Upper lobe of left lung (tissue), 6 donors: ENCODE data around the gene LRP4. TPM values are rescaled to one million over a fixed set of nuclear protein-coding genes. Genes with fewer than 3 reads are reported as not detected.
A peak's percentile ranks its signal among the peaks of the same experiment; 100 is the strongest.

Experiments
- ATAC-seq, 2 donors: fragments of 200-7000 bp; cut with Tn5 transposase; one replicate each; pipeline ENCODE4 v1.9.1; 2022; ENCODE audit warnings: mild to moderate bottlenecking in 2 of 2, moderate library complexity in 2 of 2; ENCODE audit not compliant: low FRiP score in 2 of 2
- DNase-seq, 2 donors: peaks; one replicate each; pipeline ENCODE4 v3.0.0-alpha.2; 2019 to 2020
- H3K27ac ChIP-seq, 4 donors: fragments of 200-600 bp; sonication (generic); one replicate each; pipeline ENCODE4 v1.5.1; 2016 to 2019
- H3K27me3 ChIP-seq, 4 donors: fragments of 200-600 bp; sonication (generic); one replicate each; pipeline ENCODE4 v1.5.1; 2017 to 2019
- H3K36me3 ChIP-seq, 4 donors: fragments of 200-600 bp; sonication (generic); one replicate each; pipeline ENCODE4 v1.5.1; 2016 to 2019
- H3K4me1 ChIP-seq, 4 donors: fragments of 200-600 bp; sonication (generic); one replicate each; pipeline ENCODE4 v1.5.1; 2018 to 2019
- H3K4me3 ChIP-seq, 4 donors: fragments of 200-600 bp; sonication (generic); one replicate each; pipeline ENCODE4 v1.5.1; 2017 to 2019; ENCODE audit warnings: mild to moderate bottlenecking in 2 of 4, moderate library complexity in 1 of 4
- H3K9me3 ChIP-seq, 4 donors: fragments of 200-600 bp; sonication (generic); one replicate each; pipeline ENCODE4 v1.5.1; 2018 to 2019
- EP300 ChIP-seq, 4 donors: sonication (generic); formaldehyde crosslinking; IDR thresholded peaks; one replicate each; pipeline ENCODE4 v1.5.1; 2017; ENCODE audit warnings: antibody characterized with exemption in 4 of 4, control low read depth in 2 of 4
- POLR2A ChIP-seq, 4 donors: fragments of 450-650 bp; IDR thresholded peaks; one replicate each; pipeline ENCODE4 v1.5.1; 2016 to 2017; ENCODE audit warnings: antibody characterized with exemption in 4 of 4, mild to moderate bottlenecking in 2 of 4
- POLR2AphosphoS5 ChIP-seq, 2 donors: sonication (generic); formaldehyde crosslinking; IDR thresholded peaks; one replicate each; pipeline ENCODE4 v1.5.1; 2017; ENCODE audit warnings: antibody characterized with exemption in 2 of 2
- WGBS, 2 donors: methylation state at CpG; one replicate each; pipeline ENCODE4 v1.1.5; 2017 to 2018; 5-methylcytosine and 5-hydroxymethylcytosine counted together
- total RNA-seq, 6 donors: library from RNA; depleted of rRNA in 4 of 6; stranded (reverse); fragments of >200 nt in 4 of 6; gene quantifications; one replicate each; pipeline versions ENCODE4 v1.1.0 to v1.2.1, GENCODE V29; 2016 to 2021
- TF ChIP-seq, protein P1 (sequence below), 6 experiments: fragments of 450-650 bp in 4 of 6; fragments of 200-600 bp in 2 of 6; sonication (generic) in 2 of 6; IDR thresholded peaks; one replicate each; pipeline ENCODE4 v1.5.1; 2016 to 2019; ENCODE audit warnings: antibody characterized with exemption in 6 of 6
- donor health status: DM: no; HTN: no; CAD: no; lungs with moderate emphysema.
- donor health status: DM: no; HTN: yes; CAD: no; lungs with severe emphysema.

Gene LRP4
- total RNA-seq, 6 donors from 2014 or later = 2.6 to 8.8 (median 5.2) TPM

DNA sequence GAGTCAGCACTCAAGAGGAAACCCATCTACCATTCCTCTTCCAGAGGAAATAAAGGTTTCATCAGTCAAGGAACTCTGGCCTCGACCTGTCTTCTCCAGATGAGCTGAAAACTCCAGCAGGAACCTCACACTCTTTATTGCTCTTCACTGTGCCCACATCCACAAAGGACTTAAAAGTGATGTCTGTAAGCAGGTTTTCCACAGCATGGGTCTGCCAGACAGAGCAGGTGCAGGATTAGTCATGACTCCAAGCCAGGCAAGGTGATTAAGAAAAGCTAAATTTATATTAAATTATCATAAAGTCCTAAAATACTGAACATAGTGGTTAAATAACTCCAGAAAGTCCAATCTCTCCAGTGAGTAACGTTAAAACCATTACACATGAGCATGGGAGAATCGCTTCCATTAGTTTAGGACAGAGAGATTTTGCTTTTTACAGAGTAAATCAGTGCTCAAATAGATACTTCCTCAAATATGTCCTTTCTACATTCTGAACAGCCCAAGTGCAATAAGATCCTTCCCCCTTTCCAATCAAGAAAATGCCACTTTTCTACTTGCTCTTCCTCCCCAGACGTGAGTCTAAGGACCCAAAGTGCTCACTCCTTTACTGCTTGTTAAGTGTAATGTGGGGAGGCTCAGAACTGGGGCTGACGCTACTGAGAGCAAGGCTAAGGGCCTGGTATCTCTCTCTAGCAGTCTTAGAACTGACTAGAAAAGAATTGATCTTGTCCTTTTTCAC is 61.6 kb downstream of the LRP4 start:
- Histone ChIP-seq H3K9me3 (no peaks in the 10 kb centered on the region), H3K27me3 (no peaks in the 10 kb centered on the region), H3K4me1 (peaks cover 0 to 6% (median 0%) of the 10 kb centered on the region in 4 donors), H3K27ac (peak overlapping the region in 2 of 4 donors; percentile 18 to 33), H3K4me3 (no peak overlapping the region), H3K36me3 (peaks cover 0 to 10% (median 0%) of the 10 kb centered on the region in 4 donors)
- DNase-seq = no peak
- 62 to 70% methylated on average over 5 of the region's 5 CpGs for WGBS, 2 donors
- peak in 1 of 2 donors; percentile 58 for ATAC-seq
- TF ChIP-seq POLR2AphosphoS5 (IDR thresholded peaks at IDR 0.05) (no peak), EP300 (IDR thresholded peaks at IDR 0.05) (no peak), POLR2A (IDR thresholded peaks at IDR 0.05) (no peak)
- TF ChIP-seq, protein P1, sequence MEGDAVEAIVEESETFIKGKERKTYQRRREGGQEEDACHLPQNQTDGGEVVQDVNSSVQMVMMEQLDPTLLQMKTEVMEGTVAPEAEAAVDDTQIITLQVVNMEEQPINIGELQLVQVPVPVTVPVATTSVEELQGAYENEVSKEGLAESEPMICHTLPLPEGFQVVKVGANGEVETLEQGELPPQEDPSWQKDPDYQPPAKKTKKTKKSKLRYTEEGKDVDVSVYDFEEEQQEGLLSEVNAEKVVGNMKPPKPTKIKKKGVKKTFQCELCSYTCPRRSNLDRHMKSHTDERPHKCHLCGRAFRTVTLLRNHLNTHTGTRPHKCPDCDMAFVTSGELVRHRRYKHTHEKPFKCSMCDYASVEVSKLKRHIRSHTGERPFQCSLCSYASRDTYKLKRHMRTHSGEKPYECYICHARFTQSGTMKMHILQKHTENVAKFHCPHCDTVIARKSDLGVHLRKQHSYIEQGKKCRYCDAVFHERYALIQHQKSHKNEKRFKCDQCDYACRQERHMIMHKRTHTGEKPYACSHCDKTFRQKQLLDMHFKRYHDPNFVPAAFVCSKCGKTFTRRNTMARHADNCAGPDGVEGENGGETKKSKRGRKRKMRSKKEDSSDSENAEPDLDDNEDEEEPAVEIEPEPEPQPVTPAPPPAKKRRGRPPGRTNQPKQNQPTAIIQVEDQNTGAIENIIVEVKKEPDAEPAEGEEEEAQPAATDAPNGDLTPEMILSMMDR (IDR thresholded peaks at IDR 0.05) = no peak

DNA sequence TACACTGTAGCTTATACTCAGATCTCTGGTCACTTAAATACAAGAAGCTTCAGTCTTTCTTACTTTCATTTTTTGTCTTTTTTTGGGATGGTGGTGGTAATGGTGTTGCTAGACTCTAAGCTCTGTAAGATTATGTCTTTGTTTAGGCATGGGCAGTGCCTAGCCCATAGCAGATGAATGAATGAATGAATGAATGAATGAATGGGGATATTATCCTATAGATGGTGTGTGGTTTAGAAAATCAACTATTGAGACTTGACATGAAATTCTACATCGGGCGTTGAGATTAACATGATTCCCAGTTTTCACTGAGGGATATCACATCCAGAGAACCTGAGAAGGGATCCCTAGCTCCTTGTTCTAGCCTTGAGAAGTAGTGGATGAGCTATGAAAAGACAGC is 62.5 kb downstream of the LRP4 start:
- 96 to 98% methylated on average over 2 of the region's 2 CpGs for WGBS, 2 donors
- TF ChIP-seq EP300 (IDR thresholded peaks at IDR 0.05) (no peak), POLR2A (IDR thresholded peaks at IDR 0.05) (no peak), POLR2AphosphoS5 (IDR thresholded peaks at IDR 0.05) (no peak)
- TF ChIP-seq, protein P1 (IDR thresholded peaks at IDR 0.05) = no peak
- Histone ChIP-seq H3K27ac (no peak overlapping the region), H3K4me1 (peaks cover 0 to 6% (median 0%) of the 10 kb centered on the region in 4 donors), H3K9me3 (no peaks in the 10 kb centered on the region), H3K27me3 (no peaks in the 10 kb centered on the region), H3K36me3 (peaks cover 0 to 10% (median 0%) of the 10 kb centered on the region in 4 donors), H3K4me3 (no peak overlapping the region)
- ATAC-seq (no peak), DNase-seq (no peak)

DNA sequence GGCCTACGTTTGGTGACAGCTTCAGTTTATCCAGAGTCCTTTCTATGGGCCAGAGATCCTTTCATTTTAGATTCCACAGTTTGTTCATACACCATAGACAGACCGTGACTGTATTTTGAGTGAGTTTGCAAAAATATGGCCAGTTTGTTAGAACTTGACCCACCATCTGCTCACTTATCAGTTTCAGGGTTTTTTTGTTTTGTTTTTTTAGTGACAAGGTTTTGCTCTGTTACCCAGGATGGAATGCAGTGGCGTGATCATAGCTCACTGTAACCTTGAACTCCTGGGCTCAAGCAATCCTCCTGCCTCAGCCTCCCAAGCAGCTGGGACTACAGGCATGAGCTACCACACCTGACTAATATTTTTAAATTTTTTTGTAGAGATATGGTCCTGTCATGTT is 63.2 kb downstream of the LRP4 start:
- no peaks in the 10 kb centered on the region for H3K27me3 ChIP-seq
- H3K36me3 ChIP-seq = peaks cover 0 to 10% (median 0%) of the 10 kb centered on the region in 4 donors
- DNase-seq (no peak), ATAC-seq (no peak)
- no peaks in the 10 kb centered on the region for H3K9me3 ChIP-seq
- WGBS, 2 donors = 92 to 93% methylated on average over 3 of the region's 3 CpGs
- H3K27ac ChIP-seq = no peak overlapping the region
- no peak for TF ChIP-seq POLR2AphosphoS5 (IDR thresholded peaks at IDR 0.05)
- no peak for TF ChIP-seq EP300 (IDR thresholded peaks at IDR 0.05)
- TF ChIP-seq POLR2A (IDR thresholded peaks at IDR 0.05) = no peak
- TF ChIP-seq, protein P1 (IDR thresholded peaks at IDR 0.05) = no peak
- peaks cover 0 to 6% (median 0%) of the 10 kb centered on the region in 4 donors for H3K4me1 ChIP-seq
- H3K4me3 ChIP-seq = no peak overlapping the region

DNA sequence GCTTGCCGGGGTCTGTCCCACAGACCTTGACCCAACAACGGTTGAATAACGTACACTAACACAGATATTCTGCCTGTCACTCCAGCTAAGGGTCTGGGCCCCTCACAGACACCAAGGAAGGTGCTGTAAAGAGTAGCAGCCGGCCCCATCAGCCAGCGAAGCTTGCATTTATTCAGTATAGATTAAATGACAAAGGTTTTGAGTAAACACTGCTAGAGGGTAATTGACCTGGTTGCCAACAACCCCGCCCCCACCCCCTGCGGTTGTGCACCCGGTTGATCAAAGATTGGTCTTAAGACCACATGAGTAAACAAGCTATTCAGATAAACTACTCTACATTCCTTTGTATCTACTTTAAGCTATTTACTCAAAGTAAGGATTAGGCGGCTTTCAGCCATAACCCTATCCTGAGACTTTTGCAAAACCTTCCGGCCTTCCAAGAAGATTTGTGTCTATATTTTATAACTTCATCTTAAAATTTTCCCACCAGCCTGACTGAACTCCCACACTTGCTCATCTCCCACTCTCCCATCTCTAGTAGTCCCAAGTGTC is 67.4 kb downstream of the LRP4 start:
- no peak for ATAC-seq
- DNase-seq = no peak
- no peaks in the 10 kb centered on the region for H3K27me3 ChIP-seq
- no peaks in the 10 kb centered on the region for H3K36me3 ChIP-seq
- 76 to 77% methylated on average over 9 to 10 of the region's 10 CpGs for WGBS, 2 donors
- TF ChIP-seq EP300 (IDR thresholded peaks at IDR 0.05) = no peak
- TF ChIP-seq POLR2AphosphoS5 (IDR thresholded peaks at IDR 0.05) = no peak
- TF ChIP-seq POLR2A (IDR thresholded peaks at IDR 0.05) = no peak
- H3K4me1 ChIP-seq = peaks cover 0 to 8% (median 0%) of the 10 kb centered on the region in 4 donors
- H3K4me3 ChIP-seq = no peak overlapping the region
- no peaks in the 10 kb centered on the region for H3K9me3 ChIP-seq
- no peak overlapping the region for H3K27ac ChIP-seq

DNA sequence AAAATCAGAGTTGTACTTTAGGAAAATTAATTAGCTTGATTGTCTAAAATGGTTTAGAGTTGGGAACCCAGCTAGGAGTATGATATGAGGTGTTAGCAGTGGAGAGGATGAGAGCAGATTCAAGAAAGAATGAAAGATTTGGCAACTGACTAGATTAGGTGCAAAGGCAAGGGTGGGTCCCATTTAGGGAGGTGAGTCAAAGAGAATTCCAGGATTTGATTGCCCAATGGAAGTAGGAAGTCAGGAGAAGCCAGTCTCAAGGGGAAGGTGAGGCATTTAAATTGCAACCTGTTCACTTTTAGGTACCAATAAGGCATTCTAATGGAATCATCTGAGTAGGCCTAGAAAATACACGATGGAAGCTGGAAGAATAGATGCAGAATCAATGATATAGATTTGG is 68.7 kb downstream of the LRP4 start:
- TF ChIP-seq EP300 (IDR thresholded peaks at IDR 0.05) (no peak), POLR2A (IDR thresholded peaks at IDR 0.05) (no peak), POLR2AphosphoS5 (IDR thresholded peaks at IDR 0.05) (no peak)
- TF ChIP-seq, protein P1 (IDR thresholded peaks at IDR 0.05) = no peak
- DNase-seq (no peak), ATAC-seq (no peak)
- Histone ChIP-seq H3K9me3 (no peaks in the 10 kb centered on the region), H3K4me3 (no peak overlapping the region), H3K27me3 (no peaks in the 10 kb centered on the region), H3K36me3 (no peaks in the 10 kb centered on the region), H3K27ac (no peak overlapping the region), H3K4me1 (peaks cover 6 to 18% (median 8%) of the 10 kb centered on the region in 4 donors)
- WGBS, 2 donors = 91 to 100% methylated on average over 1 of the region's 1 CpG
